ENCODE measurements around the gene MYO5B. TPM values are rescaled to one million over a fixed set of nuclear protein-coding genes. Genes with fewer than 3 reads are reported as not detected.

Gene MYO5B
- total RNA-seq, 1 donor from 2014 or later, result 114 TPM

DNA sequence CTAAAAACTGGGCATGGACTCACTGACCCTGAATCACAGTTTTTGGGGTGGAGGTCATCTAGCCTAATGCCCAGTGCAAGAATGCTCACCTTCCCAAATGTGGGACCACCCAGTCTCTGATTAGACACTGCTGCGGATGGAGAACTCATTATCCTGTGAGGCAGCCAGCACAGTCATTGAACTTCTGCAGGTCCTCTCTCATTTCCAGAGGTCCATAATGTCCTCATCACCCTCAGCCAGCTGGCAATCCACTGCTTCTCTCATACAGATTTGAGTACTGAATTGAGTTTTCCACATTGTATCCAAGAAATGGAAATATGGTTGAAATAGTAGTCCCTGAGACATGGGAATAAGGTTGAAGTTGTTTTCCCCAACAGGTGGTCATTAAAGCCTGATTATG lies 5.0 kb upstream of the MYO5B start:
- TF ChIP-seq, protein P1, sequence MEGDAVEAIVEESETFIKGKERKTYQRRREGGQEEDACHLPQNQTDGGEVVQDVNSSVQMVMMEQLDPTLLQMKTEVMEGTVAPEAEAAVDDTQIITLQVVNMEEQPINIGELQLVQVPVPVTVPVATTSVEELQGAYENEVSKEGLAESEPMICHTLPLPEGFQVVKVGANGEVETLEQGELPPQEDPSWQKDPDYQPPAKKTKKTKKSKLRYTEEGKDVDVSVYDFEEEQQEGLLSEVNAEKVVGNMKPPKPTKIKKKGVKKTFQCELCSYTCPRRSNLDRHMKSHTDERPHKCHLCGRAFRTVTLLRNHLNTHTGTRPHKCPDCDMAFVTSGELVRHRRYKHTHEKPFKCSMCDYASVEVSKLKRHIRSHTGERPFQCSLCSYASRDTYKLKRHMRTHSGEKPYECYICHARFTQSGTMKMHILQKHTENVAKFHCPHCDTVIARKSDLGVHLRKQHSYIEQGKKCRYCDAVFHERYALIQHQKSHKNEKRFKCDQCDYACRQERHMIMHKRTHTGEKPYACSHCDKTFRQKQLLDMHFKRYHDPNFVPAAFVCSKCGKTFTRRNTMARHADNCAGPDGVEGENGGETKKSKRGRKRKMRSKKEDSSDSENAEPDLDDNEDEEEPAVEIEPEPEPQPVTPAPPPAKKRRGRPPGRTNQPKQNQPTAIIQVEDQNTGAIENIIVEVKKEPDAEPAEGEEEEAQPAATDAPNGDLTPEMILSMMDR (IDR thresholded peaks at IDR 0.05; ENCODE audit: insufficient read depth, low read length, poor library complexity, severe bottlenecking), result no peak
- peaks cover 8% of the 10 kb centered on the region for H3K27me3 ChIP-seq (ENCODE audit: control insufficient read depth, insufficient read depth, low read length)
- H3K36me3 ChIP-seq (ENCODE audit: control insufficient read depth, insufficient read depth, low read length), result no peaks in the 10 kb centered on the region
- DNase-seq (ENCODE audit: low read depth), result no peak
- H3K4me3 ChIP-seq (ENCODE audit: low read depth, low read length), result no peak overlapping the region

DNA sequence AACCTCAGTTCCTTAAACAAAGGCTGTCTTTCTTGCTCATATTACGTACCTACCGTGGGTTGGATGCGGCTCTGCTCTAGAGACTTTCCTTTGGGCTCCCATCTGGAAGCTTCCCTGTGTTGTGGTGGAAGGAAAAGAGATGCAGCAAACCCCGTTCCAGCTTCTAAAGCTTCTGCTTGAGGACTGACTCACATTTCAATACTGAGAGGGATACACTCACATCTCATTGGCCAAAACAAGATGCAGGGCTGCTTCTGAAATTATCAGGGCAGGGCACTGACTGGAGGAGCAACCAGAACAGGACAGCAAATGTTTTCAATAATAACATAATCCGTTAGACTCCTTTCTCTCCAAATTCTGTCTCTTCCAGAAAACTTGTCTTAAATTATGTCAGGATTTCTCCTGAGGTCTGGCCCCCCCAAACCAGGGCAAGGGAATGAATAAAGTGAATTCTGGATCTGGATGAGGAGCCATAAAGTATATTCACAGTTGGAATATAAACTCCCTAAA lies 4.5 kb upstream of the MYO5B start:
- Histone ChIP-seq H3K27me3 (ENCODE audit: control insufficient read depth, insufficient read depth, low read length) (peaks cover 8% of the 10 kb centered on the region), H3K36me3 (ENCODE audit: control insufficient read depth, insufficient read depth, low read length) (no peaks in the 10 kb centered on the region), H3K4me3 (ENCODE audit: low read depth, low read length) (no peak overlapping the region)
- TF ChIP-seq, protein P1 (IDR thresholded peaks at IDR 0.05; ENCODE audit: insufficient read depth, low read length, poor library complexity, severe bottlenecking), result no peak
- no peak for DNase-seq (ENCODE audit: low read depth)

GRCh38 chr18:50196261-50196660 lies 1.3 kb upstream of the MYO5B start:
- TF ChIP-seq, protein P1 (IDR thresholded peaks at IDR 0.05; ENCODE audit: insufficient read depth, low read length, poor library complexity, severe bottlenecking), result no peak
- peaks cover 9% of the 10 kb centered on the region for H3K27me3 ChIP-seq (ENCODE audit: control insufficient read depth, insufficient read depth, low read length)

GRCh38 chr18:50195689-50196088 lies 742 bp upstream of the MYO5B start:
- TF ChIP-seq, protein P1 (IDR thresholded peaks at IDR 0.05; ENCODE audit: insufficient read depth, low read length, poor library complexity, severe bottlenecking), result no peak
- no peak for DNase-seq (ENCODE audit: low read depth)
- no peak overlapping the region for H3K4me3 ChIP-seq (ENCODE audit: low read depth, low read length)
- H3K27me3 ChIP-seq (ENCODE audit: control insufficient read depth, insufficient read depth, low read length), result peaks cover 9% of the 10 kb centered on the region
- H3K36me3 ChIP-seq (ENCODE audit: control insufficient read depth, insufficient read depth, low read length), result no peaks in the 10 kb centered on the region

More at GRCh38 chr18:50196261-50196660, 1.3 kb upstream of the MYO5B start:
- no peak overlapping the region for H3K4me3 ChIP-seq (ENCODE audit: low read depth, low read length)
- DNase-seq (ENCODE audit: low read depth), result no peak
- no peaks in the 10 kb centered on the region for H3K36me3 ChIP-seq (ENCODE audit: control insufficient read depth, insufficient read depth, low read length)

- TF ChIP-seq, protein P1 (IDR thresholded peaks at IDR 0.05; ENCODE audit: insufficient read depth, low read length, poor library complexity, severe bottlenecking), result no peak
- no peaks in the 10 kb centered on the region for H3K36me3 ChIP-seq (ENCODE audit: control insufficient read depth, insufficient read depth, low read length)
- peak overlapping the region; percentile 67 for H3K4me3 ChIP-seq (ENCODE audit: low read depth, low read length)
- H3K27me3 ChIP-seq (ENCODE audit: control insufficient read depth, insufficient read depth, low read length), result peaks cover 9% of the 10 kb centered on the region
- DNase-seq (ENCODE audit: low read depth), result no peak
Observed at GRCh38 chr18:50193796-50194630, 934 bp downstream of the MYO5B start.
